NB4 (cell line): ENCODE results near the gene CCNC.

Source experiments
- CTCF ChIP-seq: IDR thresholded peaks from one replicate; pipeline ENCODE4 v1.5.1; 2012; ENCODE audit warnings: low read depth, low read length
- MYC ChIP-seq: IDR thresholded peaks from 2 replicates; pipeline ENCODE4 v1.6.1; 2011; ENCODE audit warnings: low read depth, low read length
- POLR2A ChIP-seq: IDR thresholded peaks from 2 replicates; pipeline ENCODE4 v1.6.1; 2011; ENCODE audit warnings: mild to moderate bottlenecking; ENCODE audit not compliant: insufficient read length; ENCODE audit errors: extremely low read depth

- TF ChIP-seq CTCF = no peak
- TF ChIP-seq POLR2A = no peak
- no peak for TF ChIP-seq MYC
Observed at GRCh38 chr6:99605074-99605734, 36.7 kb upstream of the CCNC start.
